ENCODE data around the gene ATG4D.

DNA sequence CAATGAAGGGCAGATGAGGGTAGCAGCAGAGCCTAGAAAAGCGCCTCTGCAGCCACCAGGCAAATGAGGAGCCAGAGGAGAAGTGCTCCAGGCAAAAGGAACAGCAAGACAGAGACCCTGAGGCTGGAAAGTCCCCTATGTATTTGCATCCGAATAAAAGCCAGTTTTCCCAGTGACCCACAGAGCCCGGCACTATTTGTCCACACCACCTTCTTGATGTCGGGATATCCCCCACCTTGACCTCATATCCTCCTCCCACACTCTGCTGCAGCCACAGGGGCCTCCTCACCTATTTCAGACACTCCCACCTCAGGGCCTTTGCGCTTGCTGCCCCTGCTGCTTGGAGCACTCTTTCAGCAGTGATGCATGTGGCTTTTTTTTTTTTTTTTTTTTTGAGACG is 6.6 kb downstream of the ATG4D start:
- TF ChIP-seq, protein P1, sequence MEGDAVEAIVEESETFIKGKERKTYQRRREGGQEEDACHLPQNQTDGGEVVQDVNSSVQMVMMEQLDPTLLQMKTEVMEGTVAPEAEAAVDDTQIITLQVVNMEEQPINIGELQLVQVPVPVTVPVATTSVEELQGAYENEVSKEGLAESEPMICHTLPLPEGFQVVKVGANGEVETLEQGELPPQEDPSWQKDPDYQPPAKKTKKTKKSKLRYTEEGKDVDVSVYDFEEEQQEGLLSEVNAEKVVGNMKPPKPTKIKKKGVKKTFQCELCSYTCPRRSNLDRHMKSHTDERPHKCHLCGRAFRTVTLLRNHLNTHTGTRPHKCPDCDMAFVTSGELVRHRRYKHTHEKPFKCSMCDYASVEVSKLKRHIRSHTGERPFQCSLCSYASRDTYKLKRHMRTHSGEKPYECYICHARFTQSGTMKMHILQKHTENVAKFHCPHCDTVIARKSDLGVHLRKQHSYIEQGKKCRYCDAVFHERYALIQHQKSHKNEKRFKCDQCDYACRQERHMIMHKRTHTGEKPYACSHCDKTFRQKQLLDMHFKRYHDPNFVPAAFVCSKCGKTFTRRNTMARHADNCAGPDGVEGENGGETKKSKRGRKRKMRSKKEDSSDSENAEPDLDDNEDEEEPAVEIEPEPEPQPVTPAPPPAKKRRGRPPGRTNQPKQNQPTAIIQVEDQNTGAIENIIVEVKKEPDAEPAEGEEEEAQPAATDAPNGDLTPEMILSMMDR (IDR thresholded peaks at IDR 0.05): no peak
- no peak for TF ChIP-seq POLR2A (IDR thresholded peaks at IDR 0.05)
